Retinal pigment epithelial cell (primary cell): ENCODE data around the gene CREB5.

Source experiments
- DNase-seq: peaks from one replicate; pipeline ENCODE4 v3.0.0-alpha.2; 2010; ENCODE audit warnings: low read depth
- H3K4me3 ChIP-seq: 2 replicates; pipeline ENCODE4 v1.5.1; 2011; ENCODE audit warnings: mild to moderate bottlenecking, low read length, control low read depth, moderate library complexity
- TF ChIP-seq, protein P1 (sequence below): conservative IDR thresholded peaks from 2 replicates; pipeline ENCODE4 v1.5.1; 2011; ENCODE audit warnings: low read depth, low read length, control low read depth, inconsistent platforms

CREB5 gene

DNA sequence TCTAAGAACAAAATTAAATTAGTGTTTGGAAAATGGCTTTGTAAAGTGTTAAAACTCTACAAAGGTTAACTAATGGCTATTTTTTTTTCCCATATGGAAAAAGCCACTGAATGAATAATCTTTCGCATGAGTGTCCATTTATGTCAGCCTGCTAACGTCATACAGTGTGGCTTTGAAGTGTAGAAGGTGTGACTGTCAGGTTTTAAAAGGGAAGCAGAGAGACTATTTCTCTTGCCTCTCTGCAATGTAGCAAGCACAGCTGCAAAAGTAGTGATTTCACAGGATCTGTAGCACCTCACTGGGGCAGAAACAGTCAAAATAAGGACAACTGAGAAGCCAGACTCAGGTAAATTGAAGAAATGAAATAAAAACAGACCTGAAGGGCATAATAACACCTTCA lies 53.4 kb downstream of the CREB5 start:
- DNase-seq: no peak
- TF ChIP-seq, protein P1, sequence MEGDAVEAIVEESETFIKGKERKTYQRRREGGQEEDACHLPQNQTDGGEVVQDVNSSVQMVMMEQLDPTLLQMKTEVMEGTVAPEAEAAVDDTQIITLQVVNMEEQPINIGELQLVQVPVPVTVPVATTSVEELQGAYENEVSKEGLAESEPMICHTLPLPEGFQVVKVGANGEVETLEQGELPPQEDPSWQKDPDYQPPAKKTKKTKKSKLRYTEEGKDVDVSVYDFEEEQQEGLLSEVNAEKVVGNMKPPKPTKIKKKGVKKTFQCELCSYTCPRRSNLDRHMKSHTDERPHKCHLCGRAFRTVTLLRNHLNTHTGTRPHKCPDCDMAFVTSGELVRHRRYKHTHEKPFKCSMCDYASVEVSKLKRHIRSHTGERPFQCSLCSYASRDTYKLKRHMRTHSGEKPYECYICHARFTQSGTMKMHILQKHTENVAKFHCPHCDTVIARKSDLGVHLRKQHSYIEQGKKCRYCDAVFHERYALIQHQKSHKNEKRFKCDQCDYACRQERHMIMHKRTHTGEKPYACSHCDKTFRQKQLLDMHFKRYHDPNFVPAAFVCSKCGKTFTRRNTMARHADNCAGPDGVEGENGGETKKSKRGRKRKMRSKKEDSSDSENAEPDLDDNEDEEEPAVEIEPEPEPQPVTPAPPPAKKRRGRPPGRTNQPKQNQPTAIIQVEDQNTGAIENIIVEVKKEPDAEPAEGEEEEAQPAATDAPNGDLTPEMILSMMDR: no peak
- H3K4me3 ChIP-seq: no peak overlapping the region

DNA sequence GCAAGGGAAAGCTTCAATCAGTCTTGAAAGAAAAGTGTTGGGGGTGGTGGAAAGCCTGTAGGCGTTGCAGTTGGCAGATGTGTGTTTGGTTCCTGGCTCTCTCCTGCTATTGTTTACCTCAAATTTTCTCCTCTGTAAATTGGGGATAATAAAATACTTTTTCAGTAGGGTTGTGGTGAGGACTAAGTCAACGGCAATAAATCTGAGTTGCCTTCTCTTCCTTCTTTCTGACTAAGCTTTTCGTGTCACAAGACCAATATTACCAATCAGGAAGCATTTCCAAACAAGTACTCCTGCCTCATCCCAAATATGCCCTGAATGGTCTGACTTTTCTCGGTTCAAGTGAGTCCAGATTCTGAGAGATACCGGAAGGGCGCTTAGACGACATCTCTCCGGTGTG lies 54.0 kb downstream of the CREB5 start:
- TF ChIP-seq, protein P1: no peak
- DNase-seq: no peak
- no peak overlapping the region for H3K4me3 ChIP-seq

DNA sequence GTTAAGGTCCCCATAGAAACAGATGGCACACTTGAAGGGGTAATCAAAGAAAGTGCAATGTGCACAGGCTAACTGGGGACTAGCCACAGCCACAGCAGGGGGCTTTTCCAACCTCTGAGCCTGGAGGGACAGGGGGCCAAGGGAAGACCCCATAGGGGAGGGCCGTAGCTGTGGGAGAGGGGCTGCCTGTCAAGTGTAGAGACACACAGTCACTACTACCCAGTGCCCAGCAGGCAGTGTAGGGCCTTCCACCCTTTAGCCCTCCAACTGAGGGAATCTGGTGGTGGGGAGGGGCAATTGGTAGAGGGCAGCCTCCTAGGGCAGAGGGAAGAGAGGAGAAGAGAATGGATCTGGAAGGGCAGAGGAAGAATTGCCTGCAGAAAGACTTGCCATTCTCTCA lies 54.6 kb downstream of the CREB5 start:
- TF ChIP-seq, protein P1: no peak
- H3K4me3 ChIP-seq: no peak overlapping the region
- DNase-seq: no peak

DNA sequence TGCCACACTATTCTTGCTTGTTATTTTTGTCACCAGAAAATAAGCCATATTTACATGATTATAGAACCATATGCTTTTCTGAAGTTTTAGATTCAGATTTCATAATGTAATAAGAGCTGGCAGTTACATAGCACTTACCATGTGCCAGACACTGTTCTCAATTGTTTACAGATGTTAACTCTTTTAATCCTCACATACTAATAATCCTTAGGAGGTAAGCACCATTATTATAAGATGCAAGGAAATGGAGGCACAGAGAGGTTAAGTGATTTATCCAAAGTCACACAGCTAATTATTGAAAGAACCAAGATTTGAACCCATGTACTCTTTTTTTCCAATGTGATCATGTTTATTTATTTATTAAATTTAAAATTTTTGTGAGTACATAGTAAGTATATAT lies 57.2 kb downstream of the CREB5 start:
- no peak for DNase-seq
- TF ChIP-seq, protein P1: no peak
- H3K4me3 ChIP-seq: no peak overlapping the region

DNA sequence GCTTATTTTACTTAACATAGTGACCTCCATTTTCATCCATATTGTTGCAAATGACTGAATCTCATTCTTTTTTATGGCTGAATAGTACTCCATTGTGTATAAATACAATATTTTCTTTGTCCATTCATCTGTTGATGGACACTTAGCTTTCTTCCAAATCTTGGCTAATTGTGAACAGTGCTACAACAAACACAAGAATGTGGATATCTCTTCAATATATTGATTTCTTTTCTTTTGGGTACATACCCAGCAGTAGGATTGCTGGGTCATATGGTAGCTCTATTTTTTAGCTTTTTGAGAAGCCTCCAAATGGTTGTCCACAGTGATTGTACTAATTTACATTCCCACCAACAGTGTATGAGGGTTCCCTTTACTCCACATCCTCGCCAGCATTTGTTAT lies 58.0 kb downstream of the CREB5 start:
- TF ChIP-seq, protein P1: no peak

DNA sequence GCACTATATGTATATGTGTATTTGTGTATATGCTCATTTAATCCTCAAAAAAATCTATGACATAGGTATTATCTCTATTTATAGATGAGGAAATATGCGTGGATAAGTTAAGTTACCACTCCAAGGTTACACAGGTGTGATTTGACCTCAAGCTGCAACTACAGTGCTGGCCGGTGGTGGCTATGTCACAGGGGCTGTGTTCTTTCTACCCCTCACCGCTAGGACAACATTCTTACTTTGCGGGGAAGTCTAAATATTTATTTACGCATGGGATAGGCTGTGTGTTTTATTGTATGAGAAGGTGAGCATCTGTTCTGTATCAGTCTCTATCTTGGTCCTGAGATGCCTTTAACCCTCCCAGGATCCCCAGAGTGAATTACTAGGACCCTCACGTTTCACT lies 60.0 kb downstream of the CREB5 start:
- H3K4me3 ChIP-seq: no peak overlapping the region
- TF ChIP-seq, protein P1: no peak
- DNase-seq: no peak

More for the DNA sequence above, 58.0 kb downstream of the CREB5 start:
- DNase-seq: no peak
- H3K4me3 ChIP-seq: no peak overlapping the region

DNA sequence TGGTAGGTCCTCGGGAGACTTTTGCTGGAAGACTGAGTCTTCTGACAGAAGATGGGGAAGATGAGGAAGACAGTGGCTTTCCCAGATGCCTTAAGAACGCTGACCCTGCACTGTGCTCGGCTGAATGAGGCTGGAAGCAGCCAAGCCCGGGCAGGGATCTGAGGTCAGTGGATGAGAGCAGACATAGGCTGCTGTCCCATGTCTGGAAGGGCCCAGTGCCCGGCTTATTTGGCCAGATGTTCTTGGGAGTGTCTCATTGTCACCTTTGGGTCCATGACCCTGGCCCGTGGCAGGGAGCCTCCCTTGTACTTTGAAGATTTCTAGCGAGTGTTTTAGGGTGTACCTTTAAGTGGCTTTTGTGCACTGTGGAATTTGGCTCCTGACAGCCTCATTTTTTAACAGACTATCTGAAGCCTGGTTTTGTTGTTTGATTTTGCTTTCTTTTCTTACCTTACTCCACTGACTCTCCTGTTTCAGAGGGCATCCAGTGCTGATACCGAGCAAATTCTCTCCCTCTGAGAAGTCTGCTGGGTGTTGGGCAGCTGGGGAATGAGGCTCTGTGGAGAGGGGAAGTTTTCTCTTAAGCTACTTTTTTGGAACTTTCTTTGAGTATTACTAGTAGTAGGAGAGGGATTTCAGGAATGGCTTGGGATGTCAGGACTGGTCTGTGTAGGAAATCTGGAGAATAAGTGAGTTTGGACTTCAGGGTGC lies 61.4 kb downstream of the CREB5 start:
- no peak for DNase-seq

More for the DNA sequence above, 61.4 kb downstream of the CREB5 start:
- TF ChIP-seq, protein P1: no peak
- no peak overlapping the region for H3K4me3 ChIP-seq
